Small intestine (tissue), 7 donors: ENCODE data around the gene DPP10. TPM values are rescaled to one million over a fixed set of nuclear protein-coding genes. Genes with fewer than 3 reads are reported as not detected.

Experiments
- DNase-seq, 2 donors: peaks; one replicate each; pipeline versions ENCODE4 v3.0.0 to v3.0.0-alpha.2; 2013
- FAIRE-seq: peaks from 2 replicates; lab custom pipeline; 2012; peaks lifted over from hg19 to GRCh38; lab: Jason Lieb, UNC
- H3K27ac ChIP-seq, 3 donors: one replicate each; pipeline ENCODE4 v1.5.1; 2013; ENCODE audit warnings: low read length in 2 of 3, mild to moderate bottlenecking in 2 of 3, control low read depth in 1 of 3, inconsistent platforms in 1 of 3, low read depth in 1 of 3, moderate library complexity in 1 of 3
- H3K27me3 ChIP-seq, 3 donors: one replicate each; pipeline ENCODE4 v1.6.1; 2013; ENCODE audit warnings: low read length in 3 of 3, inconsistent platforms in 1 of 3; ENCODE audit not compliant: control insufficient read depth in 3 of 3, insufficient read depth in 3 of 3
- H3K36me3 ChIP-seq, 3 donors: one replicate each; pipeline ENCODE4 v1.6.1; 2013; ENCODE audit warnings: low read length in 3 of 3, inconsistent platforms in 1 of 3, low read depth in 1 of 3, mild to moderate bottlenecking in 1 of 3, moderate library complexity in 1 of 3; ENCODE audit not compliant: control insufficient read depth in 3 of 3, insufficient read depth in 2 of 3
- H3K4me1 ChIP-seq, 3 donors: one replicate each; pipeline ENCODE4 v1.6.1; 2013; ENCODE audit warnings: low read length in 2 of 3, inconsistent platforms in 1 of 3, low read depth in 1 of 3, mild to moderate bottlenecking in 1 of 3, moderate library complexity in 1 of 3; ENCODE audit not compliant: control insufficient read depth in 3 of 3, insufficient read depth in 2 of 3
- H3K4me3 ChIP-seq, 3 donors: one replicate each; pipeline ENCODE4 v1.5.1; 2013; ENCODE audit warnings: low read length in 3 of 3, control low read depth in 1 of 3, inconsistent platforms in 1 of 3, low read depth in 1 of 3, mild to moderate bottlenecking in 1 of 3, moderate library complexity in 1 of 3
- H3K9me3 ChIP-seq, 2 donors: one replicate each; pipeline ENCODE4 v1.6.1; 2013; ENCODE audit warnings: low read depth in 1 of 2, low read length in 1 of 2; ENCODE audit not compliant: control insufficient read depth in 2 of 2, insufficient read depth in 1 of 2
- WGBS, 3 donors: extraction: QIAGEN DNeasy Blood & Tissue Kit; methylation state at CpG; one replicate each; pipeline ENCODE4 v1.1.7; 2013; 5-methylcytosine and 5-hydroxymethylcytosine counted together
- polyA plus RNA-seq, 4 donors: library from polyadenylated mRNA; stranded (reverse) in 3 of 4; unstranded in 1 of 4; fragments of 200-250 nt in 3 of 4; fragments of 120-200 nt in 1 of 4; gene quantifications; one replicate each; pipeline versions ENCODE4 v1.2.1 to v1.2.3, GENCODE V29; 2013
- donor health status: healthy with polysubstance abuse.
- donor health status: control.
- donor health status: control.
- donor health status: Bipolar disorder and iron deficiency.
- donor health status: healthy.

The DPP10 gene
- polyA plus RNA-seq, 4 donors: 0.54 to 23.8 (median 1.7) TPM

DNA sequence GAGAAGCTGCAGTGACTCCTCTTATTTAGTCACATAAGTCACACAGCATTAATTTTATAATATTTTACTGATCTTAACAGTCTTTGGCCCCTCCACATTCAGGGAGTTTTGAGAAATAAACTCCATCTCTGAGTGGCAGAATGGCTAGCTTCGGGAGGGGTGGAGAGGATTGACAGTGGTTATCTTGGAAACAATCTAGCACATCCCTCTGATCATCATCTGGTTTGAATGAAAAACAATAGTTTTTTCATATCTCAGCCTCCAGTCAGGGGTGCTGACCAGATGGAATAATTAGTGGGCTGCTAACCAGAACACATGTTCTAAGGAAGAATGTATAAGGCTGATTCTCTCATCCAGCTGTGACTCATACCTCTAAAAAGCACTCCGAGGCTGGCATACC, 477.5 kb downstream of the DPP10 start:
- no peak overlapping the region for H3K4me3 ChIP-seq
- DNase-seq: no peak
- no peaks in the 10 kb centered on the region for H3K4me1 ChIP-seq
- whole genome bisulfite sequencing, 3 donors: 56 to 77% (median 73%) methylated on average over 2 of the region's 2 CpGs
- FAIRE-seq: no peak
- H3K27ac ChIP-seq: no peak overlapping the region
- H3K36me3 ChIP-seq: no peaks in the 10 kb centered on the region
- no peaks in the 10 kb centered on the region for H3K9me3 ChIP-seq
- H3K27me3 ChIP-seq: no peaks in the 10 kb centered on the region

GRCh38 chr2:114922076-114922475, 479.6 kb downstream of the DPP10 start:
- 90 to 94% (median 94%) methylated on average over 3 of the region's 3 CpGs for WGBS, 3 donors
- FAIRE-seq: no peak

DNA sequence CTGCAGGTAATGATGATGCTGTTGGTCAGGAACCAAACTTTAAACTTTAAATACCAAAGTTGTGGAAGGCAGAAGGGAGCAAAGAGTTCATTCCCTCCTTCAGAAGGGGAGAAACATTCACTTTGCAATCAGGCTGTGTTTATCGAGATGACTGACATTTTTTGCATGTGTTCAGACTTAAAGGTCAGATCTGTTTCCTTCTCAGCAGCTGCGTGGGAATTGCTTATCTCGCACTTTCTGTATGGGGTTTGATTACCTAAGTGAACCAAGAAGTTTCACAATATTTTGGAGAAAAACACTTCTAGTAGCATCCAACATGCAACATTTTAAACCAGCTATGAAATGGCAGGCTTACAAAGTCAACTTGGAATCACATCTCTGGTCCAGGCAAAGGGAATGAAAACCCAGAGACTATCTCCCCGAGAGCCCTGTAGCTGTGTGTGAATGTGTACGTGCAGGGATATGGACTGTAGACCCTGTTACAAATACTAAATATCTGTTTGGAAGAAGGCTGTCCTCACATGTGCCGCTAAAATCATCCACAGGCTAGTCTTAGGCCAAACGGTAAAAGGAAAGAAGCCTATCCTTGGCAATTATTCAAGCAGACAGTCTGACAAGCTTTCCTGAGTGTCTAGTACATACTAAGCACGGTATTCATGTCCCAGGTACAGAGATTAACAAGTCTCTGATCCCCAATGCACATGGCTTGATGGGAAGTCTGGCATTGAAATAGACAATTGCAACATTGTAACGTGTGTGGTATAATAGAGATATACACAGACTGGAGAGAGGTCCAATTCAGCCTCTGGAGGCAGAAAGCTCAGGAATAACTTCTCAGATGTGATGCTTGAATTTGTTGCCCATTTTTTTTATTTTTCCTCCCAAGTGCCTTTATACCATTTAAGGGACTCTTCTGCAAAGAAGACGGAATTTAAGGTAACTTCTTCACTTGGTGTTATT, 483.1 kb downstream of the DPP10 start:
- FAIRE-seq: no peak

More at GRCh38 chr2:114922076-114922475, 479.6 kb downstream of the DPP10 start:
- H3K9me3 ChIP-seq: no peaks in the 10 kb centered on the region
- DNase-seq: no peak
- no peak overlapping the region for H3K4me3 ChIP-seq
- no peak overlapping the region for H3K27ac ChIP-seq
- H3K4me1 ChIP-seq: no peaks in the 10 kb centered on the region
- H3K27me3 ChIP-seq: no peaks in the 10 kb centered on the region
- H3K36me3 ChIP-seq: no peaks in the 10 kb centered on the region

GRCh38 chr2:114926303-114926702, 483.9 kb downstream of the DPP10 start:
- FAIRE-seq: no peak

More for the DNA sequence above, 483.1 kb downstream of the DPP10 start:
- peaks cover 0 to 14% of the 10 kb centered on the region in 2 donors for H3K9me3 ChIP-seq
- no peaks in the 10 kb centered on the region for H3K4me1 ChIP-seq
- peak in 1 of 2 donors; percentile 1 for DNase-seq
- 63 to 69% (median 63%) methylated on average over 10 of the region's 10 CpGs for WGBS, 3 donors
- no peak overlapping the region for H3K4me3 ChIP-seq
- no peaks in the 10 kb centered on the region for H3K36me3 ChIP-seq
- no peaks in the 10 kb centered on the region for H3K27me3 ChIP-seq
- H3K27ac ChIP-seq: no peak overlapping the region

GRCh38 chr2:114929225-114929624, 486.8 kb downstream of the DPP10 start:
- H3K27me3 ChIP-seq: no peaks in the 10 kb centered on the region
- H3K36me3 ChIP-seq: no peaks in the 10 kb centered on the region
- H3K4me1 ChIP-seq: no peaks in the 10 kb centered on the region
- DNase-seq (no peak), FAIRE-seq (no peak)
- no peak overlapping the region for H3K27ac ChIP-seq
- H3K9me3 ChIP-seq: peaks cover 0 to 14% of the 10 kb centered on the region in 2 donors
- no peak overlapping the region for H3K4me3 ChIP-seq
- 90 to 93% (median 91%) methylated on average over 7 of the region's 7 CpGs for WGBS, 3 donors

More at GRCh38 chr2:114926303-114926702, 483.9 kb downstream of the DPP10 start:
- 80 to 84% (median 83%) methylated on average over 4 of the region's 4 CpGs for WGBS, 3 donors
- no peak for DNase-seq
- H3K36me3 ChIP-seq: no peaks in the 10 kb centered on the region
- H3K9me3 ChIP-seq: peaks cover 0 to 14% of the 10 kb centered on the region in 2 donors
- H3K4me3 ChIP-seq: no peak overlapping the region
- no peaks in the 10 kb centered on the region for H3K27me3 ChIP-seq
- no peak overlapping the region for H3K27ac ChIP-seq
- H3K4me1 ChIP-seq: no peaks in the 10 kb centered on the region

DNA sequence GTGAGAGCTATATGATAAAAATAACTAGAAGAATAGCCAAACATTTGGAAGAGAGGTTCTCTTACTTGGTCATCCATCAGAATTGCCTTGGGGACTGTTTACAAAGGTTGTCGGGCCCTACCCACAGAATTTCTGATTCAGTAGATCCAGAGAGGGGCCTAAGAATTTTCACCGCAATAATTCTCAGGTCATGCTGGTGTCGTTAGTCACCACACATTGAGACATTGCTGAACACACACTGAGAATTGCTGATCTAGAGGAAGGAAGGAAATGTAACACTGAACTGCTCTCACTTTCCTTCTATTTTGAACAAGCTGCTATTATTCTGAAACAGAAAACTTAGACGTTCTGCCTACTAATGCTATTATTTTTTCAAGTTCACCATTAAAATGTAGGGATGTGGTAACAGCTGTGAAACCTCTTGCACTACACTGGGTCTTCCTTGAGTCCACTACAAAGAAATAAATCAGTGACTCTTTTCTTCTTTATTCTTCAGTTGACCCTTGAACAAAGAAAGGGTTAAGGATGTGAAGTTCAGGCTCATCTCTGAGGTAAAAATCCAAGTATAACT, 491.3 kb downstream of the DPP10 start:
- no peak for DNase-seq
- H3K36me3 ChIP-seq: no peaks in the 10 kb centered on the region
- H3K9me3 ChIP-seq: peaks cover 0 to 6% of the 10 kb centered on the region in 2 donors
- WGBS, 3 donors: 78 to 83% (median 82%) methylated on average over 4 of the region's 4 CpGs
- no peak overlapping the region for H3K4me3 ChIP-seq
- no peak overlapping the region for H3K27ac ChIP-seq
- no peaks in the 10 kb centered on the region for H3K27me3 ChIP-seq
- FAIRE-seq: no peak
- no peaks in the 10 kb centered on the region for H3K4me1 ChIP-seq

GRCh38 chr2:114935031-114935430, 492.6 kb downstream of the DPP10 start:
- Histone ChIP-seq H3K27ac (no peak overlapping the region), H3K4me3 (no peak overlapping the region), H3K36me3 (no peaks in the 10 kb centered on the region), H3K27me3 (no peaks in the 10 kb centered on the region), H3K9me3 (no peaks in the 10 kb centered on the region), H3K4me1 (no peaks in the 10 kb centered on the region)
- FAIRE-seq: no peak
- 84 to 86% (median 85%) methylated on average over 7 of the region's 7 CpGs for WGBS, 3 donors
- DNase-seq: no peak

DNA sequence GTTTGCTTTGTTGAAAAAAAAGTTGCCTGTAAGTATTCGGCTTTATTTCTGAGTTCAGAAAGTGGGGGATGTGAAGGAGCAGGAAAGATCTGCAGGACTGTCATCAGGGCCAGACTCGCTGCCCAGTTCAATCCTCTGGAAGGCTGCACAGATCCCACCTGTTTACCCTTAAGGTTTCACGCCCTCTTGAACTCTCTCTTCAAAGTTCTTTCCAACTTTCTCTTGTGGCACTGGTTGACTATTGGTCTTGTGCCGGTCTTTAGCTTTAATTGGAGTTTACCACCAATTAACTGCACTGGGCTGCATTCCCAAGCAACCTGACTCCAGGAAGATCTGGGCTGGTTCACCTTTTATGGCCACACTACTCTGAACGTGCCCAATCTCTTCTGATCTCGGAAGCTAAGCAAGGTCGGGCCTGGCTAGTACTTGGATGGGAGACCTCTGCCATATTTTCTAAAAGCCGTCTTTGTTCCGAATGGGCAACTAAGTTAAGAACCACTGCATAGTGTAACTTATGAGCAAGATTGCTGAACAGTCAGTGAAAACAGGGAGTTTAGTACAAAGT, 495.0 kb downstream of the DPP10 start:
- Histone ChIP-seq H3K4me1 (no peaks in the 10 kb centered on the region), H3K4me3 (no peak overlapping the region), H3K27ac (no peak overlapping the region), H3K36me3 (no peaks in the 10 kb centered on the region), H3K27me3 (no peaks in the 10 kb centered on the region), H3K9me3 (no peaks in the 10 kb centered on the region)
- FAIRE-seq (no peak), DNase-seq (no peak)
- 72 to 79% (median 76%) methylated on average over 9 of the region's 9 CpGs for WGBS, 3 donors
